ENCODE data around the gene TXLNG.

Gene TXLNG

DNA sequence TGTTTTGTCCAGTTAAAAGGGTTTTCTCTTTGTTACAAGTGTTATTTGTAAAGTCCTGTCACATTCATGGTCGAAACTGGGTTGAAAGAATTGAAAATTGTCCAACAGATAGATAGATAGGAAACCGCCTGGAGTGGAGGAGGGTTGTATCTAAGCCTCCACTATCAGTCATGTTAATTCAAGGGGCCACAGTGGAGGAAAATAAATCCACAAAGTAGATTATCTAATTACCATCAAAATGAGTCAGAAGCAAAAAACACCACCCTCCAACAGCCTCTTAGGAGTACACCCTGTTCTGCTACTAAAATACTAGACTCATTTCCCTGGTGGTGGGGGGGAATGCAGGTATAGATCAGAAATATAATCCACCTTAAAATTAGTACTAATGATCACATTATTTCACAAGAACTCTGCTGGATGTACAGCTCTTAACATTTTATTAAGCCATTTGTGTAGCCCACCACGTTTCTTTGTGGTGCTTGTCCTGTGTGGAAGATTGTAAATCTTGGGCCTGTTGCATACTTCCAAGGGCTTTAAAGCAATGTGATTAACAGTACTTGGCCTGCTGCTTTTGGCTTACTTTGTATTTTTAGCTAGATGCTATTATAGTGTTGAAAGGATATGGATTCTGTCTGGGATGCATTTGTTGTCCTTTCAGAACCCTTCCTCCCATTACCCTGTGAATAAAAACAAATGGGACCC lies 57.1 kb downstream of the TXLNG start:
- DNase-seq (ENCODE audit: low read depth), result no peak
- H3K4me3 ChIP-seq (ENCODE audit: control insufficient read depth, low read depth, low read length), result no peak overlapping the region

DNA sequence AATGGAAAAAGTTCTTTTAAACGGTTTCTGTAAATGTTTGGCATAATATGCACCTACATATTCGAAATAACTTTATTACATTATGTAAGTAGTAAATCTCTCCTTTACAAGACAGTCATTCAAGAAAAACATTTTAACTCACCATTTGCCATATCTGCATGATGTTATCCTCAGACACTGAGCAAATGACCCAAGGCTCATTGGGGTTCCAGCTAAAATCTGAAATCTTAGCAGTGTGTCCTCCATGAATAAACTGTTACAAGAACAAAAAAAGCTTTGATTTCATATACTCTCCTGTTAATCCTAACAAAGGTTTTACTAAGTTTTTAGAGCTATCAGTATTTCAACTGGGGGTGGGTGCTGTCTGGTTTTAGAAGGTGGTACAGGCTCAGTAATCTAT lies 59.4 kb downstream of the TXLNG start:
- H3K4me3 ChIP-seq (ENCODE audit: control insufficient read depth, low read depth, low read length), result no peak overlapping the region
- DNase-seq (ENCODE audit: low read depth), result no peak
- TF ChIP-seq, protein P1, sequence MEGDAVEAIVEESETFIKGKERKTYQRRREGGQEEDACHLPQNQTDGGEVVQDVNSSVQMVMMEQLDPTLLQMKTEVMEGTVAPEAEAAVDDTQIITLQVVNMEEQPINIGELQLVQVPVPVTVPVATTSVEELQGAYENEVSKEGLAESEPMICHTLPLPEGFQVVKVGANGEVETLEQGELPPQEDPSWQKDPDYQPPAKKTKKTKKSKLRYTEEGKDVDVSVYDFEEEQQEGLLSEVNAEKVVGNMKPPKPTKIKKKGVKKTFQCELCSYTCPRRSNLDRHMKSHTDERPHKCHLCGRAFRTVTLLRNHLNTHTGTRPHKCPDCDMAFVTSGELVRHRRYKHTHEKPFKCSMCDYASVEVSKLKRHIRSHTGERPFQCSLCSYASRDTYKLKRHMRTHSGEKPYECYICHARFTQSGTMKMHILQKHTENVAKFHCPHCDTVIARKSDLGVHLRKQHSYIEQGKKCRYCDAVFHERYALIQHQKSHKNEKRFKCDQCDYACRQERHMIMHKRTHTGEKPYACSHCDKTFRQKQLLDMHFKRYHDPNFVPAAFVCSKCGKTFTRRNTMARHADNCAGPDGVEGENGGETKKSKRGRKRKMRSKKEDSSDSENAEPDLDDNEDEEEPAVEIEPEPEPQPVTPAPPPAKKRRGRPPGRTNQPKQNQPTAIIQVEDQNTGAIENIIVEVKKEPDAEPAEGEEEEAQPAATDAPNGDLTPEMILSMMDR (conservative IDR thresholded peaks at IDR 0.05; ENCODE audit: control insufficient read depth, insufficient read depth, low read depth, low read length), result no peak

More for the DNA sequence above, 57.1 kb downstream of the TXLNG start:
- TF ChIP-seq, protein P1 (conservative IDR thresholded peaks at IDR 0.05; ENCODE audit: control insufficient read depth, insufficient read depth, low read depth, low read length), result no peak

DNA sequence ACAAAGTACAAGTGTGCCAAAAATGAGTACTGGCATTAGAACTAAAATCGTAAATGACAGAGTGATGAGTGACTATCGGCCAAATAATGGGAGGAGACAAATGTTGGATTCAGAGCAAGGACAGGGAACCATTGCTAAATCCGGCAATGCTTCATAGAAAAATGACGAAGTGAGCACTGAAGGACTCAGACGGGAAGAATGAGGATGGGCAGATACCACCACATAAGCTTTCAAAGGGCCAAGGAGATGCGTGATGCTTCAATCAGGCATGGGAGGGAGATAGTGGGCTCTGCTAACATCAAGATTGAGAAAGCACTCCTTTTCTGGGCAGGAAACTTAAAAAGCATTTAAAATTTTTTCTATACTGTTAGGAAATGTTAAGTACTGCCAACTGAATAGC lies 62.3 kb downstream of the TXLNG start:
- no peak overlapping the region for H3K4me3 ChIP-seq (ENCODE audit: control insufficient read depth, low read depth, low read length)
- TF ChIP-seq, protein P1 (conservative IDR thresholded peaks at IDR 0.05; ENCODE audit: control insufficient read depth, insufficient read depth, low read depth, low read length), result no peak
- DNase-seq (ENCODE audit: low read depth), result peak; percentile 82

DNA sequence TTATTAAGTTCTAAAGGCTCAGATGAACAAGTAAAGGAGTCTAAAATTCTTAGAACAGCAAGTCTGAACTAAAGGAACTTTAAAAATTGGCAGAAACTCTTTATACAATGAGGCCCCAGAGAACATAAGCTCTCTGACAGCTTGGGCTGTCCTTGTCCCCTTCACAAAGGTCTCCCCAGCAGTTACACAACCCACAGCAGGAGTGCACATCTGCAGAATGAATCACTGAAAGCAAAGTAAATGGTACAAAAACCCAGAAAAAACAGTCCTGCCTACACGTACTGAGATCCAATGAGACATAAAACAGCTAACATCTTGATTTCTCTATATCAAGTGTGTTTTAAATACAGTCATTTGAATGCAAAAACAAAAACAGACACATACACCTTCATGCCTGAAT lies 65.2 kb downstream of the TXLNG start:
- peak; percentile 56 for DNase-seq (ENCODE audit: low read depth)
- H3K4me3 ChIP-seq (ENCODE audit: control insufficient read depth, low read depth, low read length), result no peak overlapping the region
- TF ChIP-seq, protein P1 (conservative IDR thresholded peaks at IDR 0.05; ENCODE audit: control insufficient read depth, insufficient read depth, low read depth, low read length), result no peak

DNA sequence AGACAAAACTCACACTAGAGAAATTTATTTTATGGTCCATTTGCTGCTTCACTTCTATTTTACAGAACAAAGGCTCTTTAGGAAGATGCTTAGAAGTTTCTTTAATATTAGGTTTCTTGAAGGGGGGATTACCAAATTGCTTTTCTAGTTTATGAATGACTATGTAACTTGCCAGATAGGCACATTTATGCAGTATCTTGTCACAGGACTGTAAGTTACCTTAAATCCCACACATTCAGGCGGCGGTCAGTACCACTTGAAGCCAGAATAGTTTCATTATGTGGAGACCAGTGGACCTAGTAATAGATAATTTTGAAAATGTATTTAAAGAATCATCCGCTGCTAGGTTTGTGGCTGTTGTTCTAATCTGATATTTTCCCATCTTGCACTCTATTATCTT lies 65.6 kb downstream of the TXLNG start:
- no peak for DNase-seq (ENCODE audit: low read depth)
- no peak overlapping the region for H3K4me3 ChIP-seq (ENCODE audit: control insufficient read depth, low read depth, low read length)
- TF ChIP-seq, protein P1 (conservative IDR thresholded peaks at IDR 0.05; ENCODE audit: control insufficient read depth, insufficient read depth, low read depth, low read length), result no peak

DNA sequence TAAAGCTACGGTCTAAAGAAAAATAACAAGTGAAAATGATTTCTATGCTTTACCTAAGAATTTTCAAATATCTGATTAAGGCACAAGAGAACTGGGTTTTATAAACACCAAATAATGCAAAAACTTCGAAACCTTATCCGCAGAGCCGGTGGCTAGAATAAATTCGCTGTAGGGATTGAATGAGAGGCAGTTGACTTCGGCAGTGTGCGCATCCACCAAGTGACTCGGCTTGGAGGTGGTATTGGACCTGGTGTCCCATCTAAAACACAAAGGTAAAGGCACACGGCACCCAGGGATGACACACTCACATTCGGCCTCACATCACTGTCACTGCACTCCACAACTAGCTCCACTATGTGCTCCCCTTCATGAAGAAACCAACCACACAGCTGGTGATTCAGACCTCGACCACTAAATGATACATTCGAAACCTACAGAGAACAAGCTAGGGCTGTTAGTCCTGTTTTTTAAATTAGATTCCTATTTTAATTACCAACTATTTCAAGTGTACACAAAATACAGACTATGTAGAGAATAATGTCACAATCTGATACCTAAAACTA lies 66.4 kb downstream of the TXLNG start:
- DNase-seq (ENCODE audit: low read depth), result no peak
- no peak overlapping the region for H3K4me3 ChIP-seq (ENCODE audit: control insufficient read depth, low read depth, low read length)
- TF ChIP-seq, protein P1 (conservative IDR thresholded peaks at IDR 0.05; ENCODE audit: control insufficient read depth, insufficient read depth, low read depth, low read length), result no peak

Data from fibroblast of mammary gland (primary cell).